K562 (cell line): Measurements from ENCODE around the gene NLRX1. TPM values are rescaled to one million over a fixed set of nuclear protein-coding genes. Genes with fewer than 3 reads are reported as not detected.

Experiments used
- EP300 ChIP-seq: IDR thresholded peaks from 2 replicates; pipeline ENCODE4 v1.6.1; 2012; ENCODE audit warnings: low read length, improper control_type of control experiment
- HMG20B ChIP-seq: fragments of 250-450 bp; sonication (Bioruptor Pico); IDR thresholded peaks from 2 replicates; pipeline ENCODE4 v1.5.0; 2021; ENCODE audit warnings: mild to moderate bottlenecking
- MEIS2 ChIP-seq: fragments of 450-650 bp; IDR thresholded peaks from 2 replicates; pipeline ENCODE4 v1.6.1; 2014; ENCODE audit warnings: mild to moderate bottlenecking; ENCODE audit not compliant: partially characterized antibody
- SMARCB1 ChIP-seq: IDR thresholded peaks from 2 replicates; pipeline ENCODE4 v1.6.1; 2011; ENCODE audit warnings: improper control_type of control experiment, low read depth; ENCODE audit not compliant: insufficient read length
- SREBF1 ChIP-seq: fragments of 150-350 bp; IDR thresholded peaks from 2 replicates; pipeline ENCODE4 v1.6.1; 2014; ENCODE audit warnings: antibody characterized with exemption, low read depth, low read length, borderline replicate concordance
- SUPT5H ChIP-seq: fragments of 450-650 bp; IDR thresholded peaks from 2 replicates; pipeline ENCODE4 v1.6.1; 2016
- ZNF408 ChIP-seq: fragments of 250-450 bp; sonication (Bioruptor Pico); IDR thresholded peaks from 2 replicates; pipeline ENCODE4 v1.4.0; 2020; ENCODE audit warnings: low read depth, mild to moderate bottlenecking, moderate library complexity
- polyA plus RNA-seq, 8 experiments: library from polyadenylated mRNA; depleted of rRNA in 4 of 8; stranded (reverse) in 5 of 8; unstranded in 3 of 8; fragments of >200 nt; fragmentation: Nextera tagmentation in 2 of 8; fragmentation: Illumina TruSeq in 1 of 8; extraction: Ambion mirVana in 2 of 8; extraction: Trizol in 1 of 8; gene quantifications; 2 replicates each; pipeline versions ENCODE4 v1.2.1 to v1.2.3, GENCODE V29; 2011 to 2014; ENCODE audit warnings: inconsistent platforms in 1 of 8, missing spikeins in 1 of 8
- total RNA-seq, 7 experiments: library from RNA; depleted of rRNA in 6 of 7; stranded (reverse); fragments of >200 nt in 6 of 7; fragmentation: Illumina TruSeq in 2 of 7; extraction: Trizol in 2 of 7; gene quantifications; 2 replicates each; pipeline versions ENCODE4 v1.2.1 to v1.2.3, GENCODE V29; 2011 to 2021; ENCODE audit warnings: low replicate concordance in 1 of 7
- TF ChIP-seq, protein P1 (sequence below): fragments of 450-650 bp; formaldehyde crosslinking; IDR thresholded peaks from 2 replicates; pipeline ENCODE4 v1.4.0; 2022; ENCODE audit warnings: missing genetic modification characterization
- TF ChIP-seq, protein P2 (sequence below): IDR thresholded peaks from 2 replicates; pipeline ENCODE4 v1.6.1; 2011; ENCODE audit not compliant: insufficient read length; ENCODE audit errors: extremely low read depth
- TF ChIP-seq, protein P3 (sequence below): fragments of 150-350 bp; conservative IDR thresholded peaks from 2 replicates; pipeline ENCODE4 v1.6.1; 2014; ENCODE audit warnings: low read length
- TF ChIP-seq, protein P4 (sequence below): fragments of 200-600 bp; sonication (generic); IDR thresholded peaks from one replicate; pipeline ENCODE4 v1.6.1; 2012; ENCODE audit warnings: mild to moderate bottlenecking, low read depth, low read length, inconsistent platforms

Gene NLRX1
- total and polyA plus RNA-seq, 9 of the 15 experiments (the other 6 are each of a cell fraction or from before 2014, with no cell fraction given): 0.04 to 2.3 (median 0.69) TPM

DNA sequence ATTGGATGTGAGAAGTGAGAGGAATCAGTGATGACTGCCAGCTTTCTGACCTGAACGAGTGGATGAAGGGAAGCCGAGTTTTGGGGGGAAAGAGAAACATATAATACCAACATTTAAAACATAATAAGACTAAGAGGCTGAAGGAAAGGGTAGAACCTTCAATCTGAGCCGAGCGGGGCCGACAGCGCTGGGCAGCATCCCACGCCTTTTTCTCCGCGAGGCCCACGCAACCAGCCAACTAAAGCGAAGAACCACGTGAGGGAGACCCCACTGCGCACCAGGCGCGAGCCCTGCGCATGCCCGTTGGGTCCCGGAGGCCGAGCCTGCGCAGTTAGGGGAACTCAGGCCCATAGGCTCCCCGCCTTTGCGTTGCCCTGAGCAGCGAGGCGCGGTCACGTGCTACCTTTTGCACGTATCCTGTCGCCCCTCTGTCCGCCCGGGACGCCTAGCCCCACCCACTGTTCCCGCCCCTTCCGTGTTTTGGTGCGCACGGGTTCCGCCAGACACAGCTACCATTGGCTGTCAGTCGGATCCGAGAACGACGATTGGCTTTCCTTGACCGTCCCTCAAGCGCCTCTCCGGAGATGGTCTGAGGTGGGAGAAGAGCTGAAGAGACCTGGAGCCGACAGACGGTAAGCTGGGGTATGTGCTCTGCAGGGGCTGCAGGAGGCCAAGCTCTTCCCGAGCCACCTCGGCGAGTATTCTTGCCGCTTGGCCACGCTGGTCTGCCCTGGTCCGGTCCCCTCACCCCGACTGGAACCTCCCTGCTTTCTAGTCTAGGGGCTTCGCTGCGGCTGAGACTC, 47.3 kb upstream of the NLRX1 start, which contains the start of gene HINFP (continued):
- peak; percentile 96 for TF ChIP-seq MEIS2
- TF ChIP-seq, protein P1, sequence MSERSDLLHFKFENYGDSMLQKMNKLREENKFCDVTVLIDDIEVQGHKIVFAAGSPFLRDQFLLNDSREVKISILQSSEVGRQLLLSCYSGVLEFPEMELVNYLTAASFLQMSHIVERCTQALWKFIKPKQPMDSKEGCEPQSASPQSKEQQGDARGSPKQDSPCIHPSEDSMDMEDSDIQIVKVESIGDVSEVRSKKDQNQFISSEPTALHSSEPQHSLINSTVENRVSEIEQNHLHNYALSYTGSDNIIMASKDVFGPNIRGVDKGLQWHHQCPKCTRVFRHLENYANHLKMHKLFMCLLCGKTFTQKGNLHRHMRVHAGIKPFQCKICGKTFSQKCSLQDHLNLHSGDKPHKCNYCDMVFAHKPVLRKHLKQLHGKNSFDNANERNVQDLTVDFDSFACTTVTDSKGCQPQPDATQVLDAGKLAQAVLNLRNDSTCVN: no peak
- no peak for TF ChIP-seq HMG20B
- no peak for TF ChIP-seq EP300
- TF ChIP-seq, protein P2, sequence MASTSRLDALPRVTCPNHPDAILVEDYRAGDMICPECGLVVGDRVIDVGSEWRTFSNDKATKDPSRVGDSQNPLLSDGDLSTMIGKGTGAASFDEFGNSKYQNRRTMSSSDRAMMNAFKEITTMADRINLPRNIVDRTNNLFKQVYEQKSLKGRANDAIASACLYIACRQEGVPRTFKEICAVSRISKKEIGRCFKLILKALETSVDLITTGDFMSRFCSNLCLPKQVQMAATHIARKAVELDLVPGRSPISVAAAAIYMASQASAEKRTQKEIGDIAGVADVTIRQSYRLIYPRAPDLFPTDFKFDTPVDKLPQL: no peak
- TF ChIP-seq SMARCB1: no peak
- TF ChIP-seq, protein P3, sequence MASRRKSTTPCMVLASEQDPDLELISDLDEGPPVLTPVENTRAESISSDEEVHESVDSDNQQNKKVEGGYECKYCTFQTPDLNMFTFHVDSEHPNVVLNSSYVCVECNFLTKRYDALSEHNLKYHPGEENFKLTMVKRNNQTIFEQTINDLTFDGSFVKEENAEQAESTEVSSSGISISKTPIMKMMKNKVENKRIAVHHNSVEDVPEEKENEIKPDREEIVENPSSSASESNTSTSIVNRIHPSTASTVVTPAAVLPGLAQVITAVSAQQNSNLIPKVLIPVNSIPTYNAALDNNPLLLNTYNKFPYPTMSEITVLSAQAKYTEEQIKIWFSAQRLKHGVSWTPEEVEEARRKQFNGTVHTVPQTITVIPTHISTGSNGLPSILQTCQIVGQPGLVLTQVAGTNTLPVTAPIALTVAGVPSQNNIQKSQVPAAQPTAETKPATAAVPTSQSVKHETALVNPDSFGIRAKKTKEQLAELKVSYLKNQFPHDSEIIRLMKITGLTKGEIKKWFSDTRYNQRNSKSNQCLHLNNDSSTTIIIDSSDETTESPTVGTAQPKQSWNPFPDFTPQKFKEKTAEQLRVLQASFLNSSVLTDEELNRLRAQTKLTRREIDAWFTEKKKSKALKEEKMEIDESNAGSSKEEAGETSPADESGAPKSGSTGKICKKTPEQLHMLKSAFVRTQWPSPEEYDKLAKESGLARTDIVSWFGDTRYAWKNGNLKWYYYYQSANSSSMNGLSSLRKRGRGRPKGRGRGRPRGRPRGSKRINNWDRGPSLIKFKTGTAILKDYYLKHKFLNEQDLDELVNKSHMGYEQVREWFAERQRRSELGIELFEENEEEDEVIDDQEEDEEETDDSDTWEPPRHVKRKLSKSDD: no peak
- TF ChIP-seq ZNF408 (CRISPR knock-in tag): no peak
- TF ChIP-seq SUPT5H: peak; percentile 79
- TF ChIP-seq, protein P4, sequence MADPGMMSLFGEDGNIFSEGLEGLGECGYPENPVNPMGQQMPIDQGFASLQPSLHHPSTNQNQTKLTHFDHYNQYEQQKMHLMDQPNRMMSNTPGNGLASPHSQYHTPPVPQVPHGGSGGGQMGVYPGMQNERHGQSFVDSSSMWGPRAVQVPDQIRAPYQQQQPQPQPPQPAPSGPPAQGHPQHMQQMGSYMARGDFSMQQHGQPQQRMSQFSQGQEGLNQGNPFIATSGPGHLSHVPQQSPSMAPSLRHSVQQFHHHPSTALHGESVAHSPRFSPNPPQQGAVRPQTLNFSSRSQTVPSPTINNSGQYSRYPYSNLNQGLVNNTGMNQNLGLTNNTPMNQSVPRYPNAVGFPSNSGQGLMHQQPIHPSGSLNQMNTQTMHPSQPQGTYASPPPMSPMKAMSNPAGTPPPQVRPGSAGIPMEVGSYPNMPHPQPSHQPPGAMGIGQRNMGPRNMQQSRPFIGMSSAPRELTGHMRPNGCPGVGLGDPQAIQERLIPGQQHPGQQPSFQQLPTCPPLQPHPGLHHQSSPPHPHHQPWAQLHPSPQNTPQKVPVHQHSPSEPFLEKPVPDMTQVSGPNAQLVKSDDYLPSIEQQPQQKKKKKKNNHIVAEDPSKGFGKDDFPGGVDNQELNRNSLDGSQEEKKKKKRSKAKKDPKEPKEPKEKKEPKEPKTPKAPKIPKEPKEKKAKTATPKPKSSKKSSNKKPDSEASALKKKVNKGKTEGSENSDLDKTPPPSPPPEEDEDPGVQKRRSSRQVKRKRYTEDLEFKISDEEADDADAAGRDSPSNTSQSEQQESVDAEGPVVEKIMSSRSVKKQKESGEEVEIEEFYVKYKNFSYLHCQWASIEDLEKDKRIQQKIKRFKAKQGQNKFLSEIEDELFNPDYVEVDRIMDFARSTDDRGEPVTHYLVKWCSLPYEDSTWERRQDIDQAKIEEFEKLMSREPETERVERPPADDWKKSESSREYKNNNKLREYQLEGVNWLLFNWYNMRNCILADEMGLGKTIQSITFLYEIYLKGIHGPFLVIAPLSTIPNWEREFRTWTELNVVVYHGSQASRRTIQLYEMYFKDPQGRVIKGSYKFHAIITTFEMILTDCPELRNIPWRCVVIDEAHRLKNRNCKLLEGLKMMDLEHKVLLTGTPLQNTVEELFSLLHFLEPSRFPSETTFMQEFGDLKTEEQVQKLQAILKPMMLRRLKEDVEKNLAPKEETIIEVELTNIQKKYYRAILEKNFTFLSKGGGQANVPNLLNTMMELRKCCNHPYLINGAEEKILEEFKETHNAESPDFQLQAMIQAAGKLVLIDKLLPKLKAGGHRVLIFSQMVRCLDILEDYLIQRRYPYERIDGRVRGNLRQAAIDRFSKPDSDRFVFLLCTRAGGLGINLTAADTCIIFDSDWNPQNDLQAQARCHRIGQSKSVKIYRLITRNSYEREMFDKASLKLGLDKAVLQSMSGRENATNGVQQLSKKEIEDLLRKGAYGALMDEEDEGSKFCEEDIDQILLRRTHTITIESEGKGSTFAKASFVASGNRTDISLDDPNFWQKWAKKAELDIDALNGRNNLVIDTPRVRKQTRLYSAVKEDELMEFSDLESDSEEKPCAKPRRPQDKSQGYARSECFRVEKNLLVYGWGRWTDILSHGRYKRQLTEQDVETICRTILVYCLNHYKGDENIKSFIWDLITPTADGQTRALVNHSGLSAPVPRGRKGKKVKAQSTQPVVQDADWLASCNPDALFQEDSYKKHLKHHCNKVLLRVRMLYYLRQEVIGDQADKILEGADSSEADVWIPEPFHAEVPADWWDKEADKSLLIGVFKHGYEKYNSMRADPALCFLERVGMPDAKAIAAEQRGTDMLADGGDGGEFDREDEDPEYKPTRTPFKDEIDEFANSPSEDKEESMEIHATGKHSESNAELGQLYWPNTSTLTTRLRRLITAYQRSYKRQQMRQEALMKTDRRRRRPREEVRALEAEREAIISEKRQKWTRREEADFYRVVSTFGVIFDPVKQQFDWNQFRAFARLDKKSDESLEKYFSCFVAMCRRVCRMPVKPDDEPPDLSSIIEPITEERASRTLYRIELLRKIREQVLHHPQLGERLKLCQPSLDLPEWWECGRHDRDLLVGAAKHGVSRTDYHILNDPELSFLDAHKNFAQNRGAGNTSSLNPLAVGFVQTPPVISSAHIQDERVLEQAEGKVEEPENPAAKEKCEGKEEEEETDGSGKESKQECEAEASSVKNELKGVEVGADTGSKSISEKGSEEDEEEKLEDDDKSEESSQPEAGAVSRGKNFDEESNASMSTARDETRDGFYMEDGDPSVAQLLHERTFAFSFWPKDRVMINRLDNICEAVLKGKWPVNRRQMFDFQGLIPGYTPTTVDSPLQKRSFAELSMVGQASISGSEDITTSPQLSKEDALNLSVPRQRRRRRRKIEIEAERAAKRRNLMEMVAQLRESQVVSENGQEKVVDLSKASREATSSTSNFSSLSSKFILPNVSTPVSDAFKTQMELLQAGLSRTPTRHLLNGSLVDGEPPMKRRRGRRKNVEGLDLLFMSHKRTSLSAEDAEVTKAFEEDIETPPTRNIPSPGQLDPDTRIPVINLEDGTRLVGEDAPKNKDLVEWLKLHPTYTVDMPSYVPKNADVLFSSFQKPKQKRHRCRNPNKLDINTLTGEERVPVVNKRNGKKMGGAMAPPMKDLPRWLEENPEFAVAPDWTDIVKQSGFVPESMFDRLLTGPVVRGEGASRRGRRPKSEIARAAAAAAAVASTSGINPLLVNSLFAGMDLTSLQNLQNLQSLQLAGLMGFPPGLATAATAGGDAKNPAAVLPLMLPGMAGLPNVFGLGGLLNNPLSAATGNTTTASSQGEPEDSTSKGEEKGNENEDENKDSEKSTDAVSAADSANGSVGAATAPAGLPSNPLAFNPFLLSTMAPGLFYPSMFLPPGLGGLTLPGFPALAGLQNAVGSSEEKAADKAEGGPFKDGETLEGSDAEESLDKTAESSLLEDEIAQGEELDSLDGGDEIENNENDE: no peak
- no peak; the same call in 1 of the 2 replicates for TF ChIP-seq SREBF1
